Mesodermal cell (in vitro differentiated cells): ENCODE results near the gene CNPY1.
"Not testable (repeated sequence)": the region's sequence is repeated elsewhere in the genome, so short reads cannot be mapped to it uniquely, and the experiment has no call there.

Source experiments
- H3K27ac ChIP-seq: 2 replicates; pipeline ENCODE4 v1.7.0; 2013; ENCODE audit warnings: mild to moderate bottlenecking, low read depth, low read length, moderate library complexity; ENCODE audit not compliant: severe bottlenecking
- H3K36me3 ChIP-seq: 2 replicates; pipeline ENCODE4 v1.7.1; 2013; ENCODE audit warnings: mild to moderate bottlenecking, low read length, moderate library complexity; ENCODE audit not compliant: control insufficient read depth, insufficient read depth
- H3K4me1 ChIP-seq: one replicate; pipeline ENCODE4 v1.7.1; 2013; ENCODE audit warnings: mild to moderate bottlenecking, low read length; ENCODE audit not compliant: insufficient read depth, control insufficient read depth, poor library complexity, severe bottlenecking
- H3K4me3 ChIP-seq: 2 replicates; pipeline ENCODE4 v1.7.0; 2013; ENCODE audit warnings: low read length, control low read depth, mild to moderate bottlenecking; ENCODE audit not compliant: insufficient read depth, poor library complexity, severe bottlenecking; ENCODE audit errors: extremely low read depth
- H3K9me3 ChIP-seq: 2 replicates; pipeline ENCODE4 v1.7.1; 2013; ENCODE audit warnings: mild to moderate bottlenecking, low read length, moderate library complexity; ENCODE audit not compliant: control insufficient read depth
- WGBS, 2 experiments: methylation state at CpG; one replicate each; pipeline ENCODE4 v1.1.5; 2013; ENCODE audit warnings: missing lambda C conversion rate in 2 of 2; ENCODE audit not compliant: insufficient coverage in 2 of 2; 5-methylcytosine and 5-hydroxymethylcytosine counted together

The CNPY1 gene

DNA sequence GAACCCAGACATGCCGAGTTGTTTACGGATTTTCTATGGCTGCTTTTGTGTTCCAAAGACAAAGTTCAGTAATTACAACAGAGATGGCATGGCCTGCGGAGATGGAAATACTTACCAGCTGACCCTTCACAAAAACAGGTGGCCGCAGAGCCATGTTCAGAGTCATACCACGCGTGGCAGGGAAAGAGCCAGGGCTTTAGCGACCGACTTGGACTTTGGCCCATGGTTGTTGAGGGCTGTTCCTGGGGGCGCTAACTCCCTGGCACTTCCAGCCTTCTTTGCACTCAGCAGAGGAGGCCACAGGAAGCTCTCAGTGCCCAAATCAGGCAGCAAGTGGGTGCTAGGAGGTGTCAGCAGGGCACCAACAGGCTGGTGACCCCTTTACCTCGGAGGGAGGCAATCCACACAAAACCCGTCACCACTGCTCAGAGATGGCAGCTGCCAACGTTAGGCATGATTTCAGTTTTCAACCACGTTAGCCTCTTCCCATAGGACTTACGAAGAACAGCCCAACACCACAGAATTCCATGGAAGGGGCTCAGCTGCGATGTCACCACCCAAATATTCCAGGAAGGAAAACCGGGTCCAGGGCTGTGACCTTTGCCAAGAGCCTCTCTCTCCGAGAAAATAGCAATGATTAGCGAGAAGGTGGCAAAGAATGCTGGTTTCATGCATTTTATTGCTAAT is 21.4 kb upstream of the CNPY1 start:
- no peak overlapping the region for H3K4me3 ChIP-seq
- H3K27ac ChIP-seq = no peak overlapping the region
- H3K9me3 ChIP-seq = no peaks in the 10 kb centered on the region
- H3K36me3 ChIP-seq = no peaks in the 10 kb centered on the region
- WGBS, 2 experiments = 88 to 89% methylated on average over 15 to 17 of the region's 18 CpGs
- peaks cover 8% of the 10 kb centered on the region for H3K4me1 ChIP-seq

DNA sequence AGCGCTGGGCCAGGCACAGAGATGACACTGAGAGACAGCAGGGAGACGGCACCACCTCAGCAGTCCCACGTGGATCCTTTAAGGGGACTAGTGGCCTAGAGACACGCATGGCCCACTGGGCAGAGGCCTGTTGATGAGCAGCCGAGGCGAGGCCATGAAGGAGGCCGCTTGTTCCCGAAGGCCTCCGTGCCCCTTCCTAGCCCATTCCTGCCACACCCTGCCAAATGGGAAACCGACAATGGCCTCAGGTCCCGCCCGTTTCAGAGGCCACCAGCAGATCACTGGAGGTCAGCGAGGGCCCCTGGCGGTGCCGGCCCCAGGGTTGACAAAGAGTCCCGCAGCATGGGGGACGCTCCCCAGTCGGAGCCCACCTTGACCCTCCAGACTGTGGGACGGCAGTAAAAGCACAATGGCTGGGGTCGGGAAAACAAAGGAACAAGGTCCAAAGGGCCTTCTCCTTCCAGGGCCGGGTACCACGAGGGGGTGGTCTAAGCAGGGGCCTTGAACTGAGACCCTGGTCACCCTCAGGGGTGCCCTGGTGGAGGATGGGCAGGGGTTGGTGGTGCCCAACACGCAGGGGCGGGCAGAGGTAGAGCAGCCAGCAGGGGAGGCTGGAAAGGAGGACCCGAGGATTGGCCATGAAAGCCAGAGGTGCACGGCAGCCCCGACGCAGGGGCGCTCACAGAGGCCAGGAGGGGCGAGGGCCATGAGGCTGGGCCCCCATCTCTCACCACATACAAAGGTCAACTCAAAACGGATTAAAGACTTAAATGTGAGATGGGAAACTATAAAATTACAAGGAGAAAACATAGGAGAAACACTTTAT is 19.9 kb upstream of the CNPY1 start:
- 92 to 93% methylated on average over 23 to 24 of the region's 31 CpGs for WGBS, 2 experiments

DNA sequence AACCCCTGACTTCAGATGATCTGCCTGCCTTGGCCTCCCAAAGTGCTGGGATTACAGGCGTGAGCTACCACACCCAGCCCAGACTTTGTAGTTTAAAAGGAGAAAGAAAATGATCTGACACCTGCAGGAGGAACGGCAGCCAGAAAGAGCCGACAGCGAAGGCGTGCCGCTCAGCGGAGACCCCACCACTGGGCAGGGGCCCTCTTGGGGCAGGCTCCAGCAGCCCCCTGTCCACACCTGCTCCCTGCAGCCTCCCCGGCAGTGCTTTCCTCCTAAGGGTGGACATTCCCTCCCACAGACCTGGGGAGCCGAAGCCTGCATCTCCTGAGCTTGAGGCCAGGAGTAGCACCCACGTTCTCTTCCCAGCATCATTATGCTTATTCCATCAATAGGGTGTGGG is 19.2 kb upstream of the CNPY1 start:
- no peak overlapping the region for H3K4me3 ChIP-seq
- no peaks in the 10 kb centered on the region for H3K36me3 ChIP-seq
- no peak overlapping the region for H3K27ac ChIP-seq
- peaks cover 8% of the 10 kb centered on the region for H3K4me1 ChIP-seq
- 88 to 91% methylated on average over 6 to 9 of the region's 10 CpGs for WGBS, 2 experiments
- no peaks in the 10 kb centered on the region for H3K9me3 ChIP-seq

More for the DNA sequence above, 19.9 kb upstream of the CNPY1 start:
- Histone ChIP-seq H3K4me3 (no peak overlapping the region), H3K27ac (no peak overlapping the region), H3K9me3 (no peaks in the 10 kb centered on the region), H3K36me3 (no peaks in the 10 kb centered on the region), H3K4me1 (peaks cover 8% of the 10 kb centered on the region)

DNA sequence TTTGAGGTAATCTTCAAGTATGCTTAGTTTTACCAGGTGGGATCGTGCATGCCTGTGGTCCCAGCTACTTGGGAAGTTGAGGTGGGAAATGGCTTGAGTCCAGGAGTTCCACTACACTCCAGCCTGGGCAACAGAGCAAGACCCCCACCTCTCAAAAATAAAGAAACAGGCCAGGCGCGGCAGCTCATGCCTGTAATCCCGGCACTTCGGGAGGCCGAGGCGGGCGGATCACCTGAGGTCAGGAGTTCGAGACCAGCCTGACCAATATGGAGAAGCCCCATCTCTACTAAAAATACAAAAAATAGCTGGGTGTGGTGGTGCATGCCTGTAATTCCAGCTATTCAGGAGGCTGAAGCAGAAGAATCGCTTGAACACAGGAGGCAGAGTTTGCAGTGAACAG is 16.6 kb upstream of the CNPY1 start:
- 83 to 100% methylated on average over 1 to 3 of the region's 10 CpGs for WGBS, 2 experiments
- H3K27ac ChIP-seq, H3K4me1 ChIP-seq, H3K36me3 ChIP-seq, H3K4me3 ChIP-seq, H3K9me3 ChIP-seq: not testable (repeated sequence)

DNA sequence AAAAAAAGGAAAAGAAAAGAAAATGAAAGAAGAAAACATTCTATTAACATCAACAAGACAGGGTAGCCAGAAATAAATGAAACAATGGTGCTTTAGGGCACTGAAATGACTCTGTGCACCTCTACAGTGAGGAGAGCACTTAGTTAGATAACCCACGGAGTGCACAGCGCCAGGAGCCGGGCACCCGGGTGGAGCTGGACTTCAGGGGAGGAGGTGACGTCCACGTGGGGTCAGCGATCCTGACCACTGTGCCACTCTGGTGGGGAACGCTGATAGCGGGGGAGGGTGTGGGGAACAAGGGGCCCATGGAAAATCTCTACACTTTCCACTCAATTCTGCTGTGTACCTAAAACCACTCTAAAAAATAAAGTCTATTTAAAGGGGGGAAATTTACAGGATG is 15.7 kb upstream of the CNPY1 start:
- Histone ChIP-seq H3K27ac (no peak overlapping the region), H3K4me3 (no peak overlapping the region), H3K9me3 (no peaks in the 10 kb centered on the region), H3K4me1 (no peaks in the 10 kb centered on the region), H3K36me3 (no peaks in the 10 kb centered on the region)
- 73 to 78% methylated on average over 4 to 6 of the region's 9 CpGs for WGBS, 2 experiments

DNA sequence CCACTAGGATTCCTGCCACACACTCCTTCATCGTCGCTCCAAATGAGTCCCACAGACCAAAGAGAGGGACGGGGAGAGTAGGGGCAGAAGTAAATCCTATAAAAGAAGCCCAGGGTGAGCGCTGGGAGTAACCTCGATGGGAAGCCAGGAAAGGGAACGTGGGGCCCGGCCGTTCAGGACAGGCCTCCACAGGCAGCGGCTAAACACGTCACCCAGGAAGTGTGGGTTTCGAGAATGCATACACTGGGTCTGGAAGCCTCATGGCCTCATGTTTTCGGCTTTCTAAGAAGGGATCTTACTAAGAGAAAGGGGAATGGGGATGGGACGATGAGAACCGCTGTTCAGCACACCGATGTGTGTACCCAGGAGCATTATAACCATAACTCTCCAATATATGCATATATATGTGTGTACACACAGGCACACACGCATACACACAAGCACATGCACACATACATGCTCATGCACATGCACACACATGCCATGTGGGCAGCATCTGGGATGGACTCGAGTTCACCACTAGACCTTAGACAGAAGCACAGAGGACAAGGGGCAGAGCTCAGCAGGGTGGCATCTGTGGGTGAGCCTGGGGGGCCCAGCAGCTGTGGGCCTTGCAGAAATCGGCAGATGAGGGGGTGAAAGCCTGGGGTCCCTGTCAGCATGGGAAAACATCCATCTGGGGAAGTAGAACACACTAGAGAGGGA is 14.8 kb upstream of the CNPY1 start:
- 85 to 91% methylated on average over 10 to 12 of the region's 18 CpGs for WGBS, 2 experiments
- no peak overlapping the region for H3K27ac ChIP-seq
- H3K36me3 ChIP-seq = no peaks in the 10 kb centered on the region
- no peak overlapping the region for H3K4me3 ChIP-seq
- H3K4me1 ChIP-seq = no peaks in the 10 kb centered on the region
- H3K9me3 ChIP-seq = no peaks in the 10 kb centered on the region

DNA sequence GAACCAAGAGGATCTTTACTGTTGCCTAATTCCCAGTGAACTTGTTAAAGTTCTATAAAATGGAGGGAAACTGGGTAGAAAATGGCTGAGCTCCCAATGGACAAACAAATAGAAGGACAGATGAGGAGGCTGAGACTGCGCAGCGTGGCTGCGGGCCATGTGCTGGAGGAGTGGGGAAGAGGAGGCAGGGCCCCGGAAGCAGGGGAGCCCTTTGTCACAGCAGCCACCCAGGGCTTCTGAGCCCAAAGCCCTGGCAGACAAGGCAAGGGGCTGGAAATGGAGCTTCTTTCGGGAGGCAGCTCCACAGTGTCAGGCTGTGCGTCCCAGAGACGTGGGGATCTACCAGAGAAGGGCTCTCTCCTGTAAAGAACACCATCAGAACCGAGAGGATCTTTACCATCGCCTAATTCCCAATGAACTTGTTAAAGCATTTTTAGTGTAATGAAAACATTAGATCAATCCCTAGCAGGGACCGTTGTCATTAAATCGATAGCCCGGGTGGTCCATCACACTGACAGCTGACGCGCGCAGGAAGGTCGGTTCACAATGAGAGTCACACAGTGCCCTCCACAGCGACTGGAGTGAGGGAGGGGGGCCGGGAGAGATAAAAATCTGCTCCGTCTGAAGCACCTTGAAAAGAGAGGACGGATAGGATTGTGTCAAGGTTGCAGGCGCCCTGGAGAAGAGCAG is 14.0 kb upstream of the CNPY1 start:
- no peaks in the 10 kb centered on the region for H3K36me3 ChIP-seq
- WGBS, 2 experiments = 87 to 89% methylated on average over 19 of the region's 21 CpGs

DNA sequence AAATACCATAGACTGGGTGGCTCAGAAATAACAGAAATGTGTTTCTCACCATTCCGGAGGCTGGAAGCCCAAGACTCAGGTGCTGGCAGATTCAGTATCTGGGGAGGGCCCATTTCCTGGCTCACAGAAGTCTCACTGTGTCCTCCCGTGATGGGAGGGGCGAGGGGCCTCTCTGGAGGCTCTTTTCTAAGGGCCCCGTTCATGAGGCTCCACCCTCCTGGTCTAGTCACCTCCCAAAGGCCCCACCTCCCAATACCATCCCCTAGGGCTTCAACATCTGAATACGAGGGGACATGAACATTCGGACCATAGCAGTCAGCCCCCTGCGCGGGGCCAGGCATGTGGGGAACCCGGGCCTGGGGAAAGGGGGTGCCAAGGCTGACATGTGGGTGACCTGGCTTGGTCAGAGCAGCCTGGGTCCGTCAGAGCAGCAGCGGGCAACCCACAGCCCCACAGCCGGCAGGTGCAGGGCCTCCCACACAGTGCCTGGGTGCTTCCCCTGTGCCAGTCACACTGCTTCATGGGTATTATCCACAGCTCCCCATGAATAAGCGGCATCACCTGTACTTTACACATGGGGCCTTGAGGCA is 13.3 kb upstream of the CNPY1 start:
- no peak overlapping the region for H3K27ac ChIP-seq
- no peaks in the 10 kb centered on the region for H3K4me1 ChIP-seq
- H3K36me3 ChIP-seq = no peaks in the 10 kb centered on the region
- H3K4me3 ChIP-seq = no peak overlapping the region
- H3K9me3 ChIP-seq = no peaks in the 10 kb centered on the region
- WGBS, 2 experiments = 83 to 95% methylated on average over 9 to 10 of the region's 13 CpGs

More for the DNA sequence above, 14.0 kb upstream of the CNPY1 start:
- no peaks in the 10 kb centered on the region for H3K4me1 ChIP-seq
- H3K27ac ChIP-seq = no peak overlapping the region
- no peak overlapping the region for H3K4me3 ChIP-seq
- no peaks in the 10 kb centered on the region for H3K9me3 ChIP-seq

DNA sequence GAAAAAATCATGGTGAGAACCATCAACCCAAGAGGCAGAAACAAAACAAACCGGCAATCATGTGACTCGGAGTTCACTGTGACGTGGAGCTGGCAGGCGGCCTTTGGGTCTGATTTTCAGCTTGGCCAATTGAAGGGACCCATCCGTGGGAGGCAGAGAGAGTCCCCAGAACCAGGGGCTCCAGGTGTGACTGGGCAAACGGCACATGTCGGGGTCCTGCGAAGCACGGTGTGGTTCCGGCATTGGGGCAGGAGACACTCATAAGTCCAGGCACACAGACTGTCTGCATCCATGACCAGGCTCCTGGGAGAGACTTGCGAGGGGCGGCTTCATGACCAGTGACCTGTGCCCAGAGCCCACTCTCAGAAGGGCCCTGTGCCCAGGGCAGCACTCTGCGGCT is 12.6 kb upstream of the CNPY1 start:
- H3K4me1 ChIP-seq = no peaks in the 10 kb centered on the region
- no peaks in the 10 kb centered on the region for H3K9me3 ChIP-seq
- H3K27ac ChIP-seq = no peak overlapping the region
- no peak overlapping the region for H3K4me3 ChIP-seq
- no peaks in the 10 kb centered on the region for H3K36me3 ChIP-seq
- 93 to 95% methylated on average over 12 to 13 of the region's 13 CpGs for WGBS, 2 experiments

DNA sequence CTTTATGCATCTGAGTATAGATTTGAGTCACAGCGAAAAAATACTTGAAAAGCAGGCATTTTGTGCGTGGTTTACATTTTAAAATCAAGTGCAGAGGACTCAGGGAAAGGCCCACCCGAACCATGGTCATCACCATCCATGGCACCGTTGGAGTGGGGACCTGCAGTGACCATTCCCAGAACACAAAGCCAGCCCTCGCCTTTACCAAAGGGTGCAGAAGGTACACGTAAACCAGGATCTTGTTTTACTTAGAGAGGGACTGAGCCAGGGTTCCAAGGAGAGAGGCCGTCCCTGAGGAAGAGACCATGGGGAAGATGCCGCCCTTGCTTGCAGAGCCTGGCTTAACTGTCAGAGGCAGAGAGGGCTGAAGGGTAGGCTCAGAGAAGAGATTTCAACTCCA is 12.0 kb upstream of the CNPY1 start:
- no peaks in the 10 kb centered on the region for H3K4me1 ChIP-seq
- 90 to 92% methylated on average over 6 to 8 of the region's 8 CpGs for WGBS, 2 experiments
- H3K4me3 ChIP-seq = no peak overlapping the region

More for the DNA sequence above, 12.0 kb upstream of the CNPY1 start:
- Histone ChIP-seq H3K27ac (no peak overlapping the region), H3K36me3 (no peaks in the 10 kb centered on the region), H3K9me3 (no peaks in the 10 kb centered on the region)
